ENCODE data around the gene FGF14.

FGF14 gene

DNA sequence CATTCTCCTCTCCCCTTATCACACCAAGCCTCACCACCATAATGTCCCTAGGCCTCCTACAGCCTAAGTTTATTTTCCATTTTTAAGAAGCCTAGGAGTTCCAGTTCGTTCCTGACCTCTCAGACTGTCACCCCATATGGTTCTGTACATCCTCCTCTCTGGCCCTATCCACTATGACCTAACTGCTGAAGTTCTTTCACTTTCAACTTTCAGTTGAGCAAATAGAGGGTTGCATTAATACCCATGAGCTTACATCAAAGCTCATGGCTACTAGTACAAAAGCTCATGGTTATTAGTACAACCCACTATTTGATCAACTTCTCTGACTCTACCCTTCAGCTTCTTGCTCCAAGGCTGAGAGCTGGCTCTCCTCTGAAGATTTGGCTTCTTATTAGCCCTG, 72.9 kb downstream of the FGF14 start:
- no peak for ATAC-seq
- H3K4me1 Mint-ChIP-seq: no peaks in the 10 kb centered on the region
- H3K4me3 Mint-ChIP-seq: no peak overlapping the region
- no peak for DNase-seq
- peaks cover 20% of the 10 kb centered on the region for H3K27me3 Mint-ChIP-seq
- no peaks in the 10 kb centered on the region for H3K9me3 Mint-ChIP-seq
- peak overlapping the region in 1 of 2 donors; percentile 89 for H3K27ac Mint-ChIP-seq

DNA sequence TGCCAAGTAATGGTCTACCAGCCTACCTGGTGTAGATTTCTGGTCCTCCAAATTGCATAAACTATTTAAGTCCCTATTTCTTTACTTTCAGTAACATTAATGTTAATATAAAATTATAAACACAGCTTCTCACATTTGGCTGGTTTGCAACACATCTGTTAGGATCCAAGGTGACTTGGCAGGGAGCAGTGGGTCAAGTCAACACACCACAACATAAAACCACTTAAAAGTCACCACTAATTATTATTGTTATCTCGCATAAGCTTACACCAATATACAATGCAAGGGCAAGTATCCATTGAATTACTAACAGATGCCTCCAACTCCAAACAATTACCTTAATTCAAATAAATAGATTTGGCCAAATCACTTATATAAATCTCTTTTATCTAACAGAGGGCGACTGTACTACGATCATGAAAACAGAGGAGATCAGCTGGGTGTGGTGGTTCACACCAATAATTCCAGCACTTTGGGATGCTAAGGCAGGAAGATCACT, 74.7 kb downstream of the FGF14 start:
- Mint-ChIP-seq H3K4me1 (no peaks in the 10 kb centered on the region), H3K27ac (no peak overlapping the region), H3K27me3 (peaks cover 20% of the 10 kb centered on the region), H3K4me3 (no peak overlapping the region), H3K9me3 (no peaks in the 10 kb centered on the region)
- DNase-seq: no peak
- no peak for ATAC-seq

DNA sequence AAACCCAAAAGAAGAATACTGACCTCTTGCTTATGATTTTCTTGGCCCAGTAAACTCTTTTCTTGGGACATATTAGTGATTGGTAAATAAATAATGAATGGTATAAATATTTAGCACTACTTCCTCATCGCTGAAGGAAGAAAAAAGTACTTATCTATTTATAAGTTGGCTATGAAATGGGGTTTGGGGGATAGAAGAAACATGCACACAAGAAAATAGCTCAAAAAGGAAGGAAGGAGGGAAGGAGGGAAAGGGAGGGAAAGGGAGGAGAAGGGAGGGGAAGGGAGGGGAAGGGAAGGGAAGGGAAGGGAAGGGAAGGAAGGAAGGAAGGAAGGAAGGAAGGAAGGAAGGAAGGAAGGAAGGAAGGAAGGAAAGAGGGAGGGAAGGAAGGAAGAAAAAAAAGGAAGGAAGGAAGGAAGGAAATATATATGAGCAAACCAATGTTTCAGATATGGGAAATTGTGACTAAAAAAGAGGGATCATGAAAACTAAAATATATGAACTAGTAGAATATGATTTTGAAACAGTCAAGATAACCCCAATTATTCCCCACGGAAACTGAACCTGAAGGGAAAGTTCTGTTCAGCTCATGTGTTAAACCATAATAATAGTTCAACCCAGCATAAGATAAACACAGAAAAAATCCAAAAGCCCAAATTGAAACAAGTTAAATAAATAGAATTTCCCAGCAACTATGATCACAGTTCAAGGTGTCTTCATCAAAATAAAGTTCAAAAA, 75.3 kb downstream of the FGF14 start:
- Mint-ChIP-seq H3K27ac (no peak overlapping the region), H3K4me1 (no peaks in the 10 kb centered on the region), H3K9me3 (no peaks in the 10 kb centered on the region), H3K27me3 (peaks cover 20% of the 10 kb centered on the region), H3K4me3 (no peak overlapping the region)
- no peak for ATAC-seq
- DNase-seq: no peak

DNA sequence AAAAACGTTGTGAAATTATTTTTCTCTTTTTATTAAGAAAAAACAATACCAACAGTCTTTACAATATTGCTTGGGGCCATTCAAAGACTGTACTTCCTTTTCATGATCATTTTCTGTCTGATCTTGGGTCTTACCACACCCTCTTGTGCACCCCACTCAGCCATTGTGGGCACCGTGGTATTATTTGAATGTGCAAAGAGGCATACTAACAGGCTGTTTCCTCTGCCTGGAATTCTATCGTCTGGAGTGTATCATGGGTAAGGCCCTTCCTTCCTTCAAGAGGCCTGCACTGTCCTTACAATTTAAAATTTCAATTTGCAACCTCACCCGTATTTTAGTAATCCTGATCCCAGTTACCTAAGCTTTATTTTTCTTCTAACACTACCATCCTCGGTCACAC, 76.5 kb downstream of the FGF14 start:
- H3K9me3 Mint-ChIP-seq: no peaks in the 10 kb centered on the region
- H3K4me1 Mint-ChIP-seq: no peaks in the 10 kb centered on the region

DNA sequence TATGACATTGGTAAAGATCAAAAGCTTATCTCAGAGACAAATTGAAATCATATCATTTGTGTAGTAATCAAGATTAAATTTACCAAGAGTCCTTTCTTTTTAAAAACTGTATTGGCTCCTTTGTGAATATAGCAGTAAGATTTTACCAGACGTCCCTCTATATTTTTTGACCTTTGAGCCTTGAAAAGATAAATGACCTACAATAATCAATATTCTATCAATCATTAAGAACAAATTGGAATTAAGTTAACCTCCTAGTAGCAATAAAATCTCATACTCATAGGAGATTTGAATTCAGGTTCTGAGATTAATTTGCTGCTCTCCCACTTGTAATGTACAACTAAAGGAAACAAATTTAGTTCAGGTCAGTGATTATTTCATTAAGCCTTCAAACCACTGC, 78.3 kb downstream of the FGF14 start:
- Mint-ChIP-seq H3K9me3 (no peaks in the 10 kb centered on the region), H3K4me3 (no peak overlapping the region), H3K4me1 (no peaks in the 10 kb centered on the region), H3K27me3 (no peaks in the 10 kb centered on the region), H3K27ac (no peak overlapping the region)
- ATAC-seq (no peak), DNase-seq (no peak)

More for the DNA sequence above, 76.5 kb downstream of the FGF14 start:
- no peak for ATAC-seq
- no peak for DNase-seq
- Mint-ChIP-seq H3K4me3 (no peak overlapping the region), H3K27ac (no peak overlapping the region), H3K27me3 (peaks cover 15% of the 10 kb centered on the region)

DNA sequence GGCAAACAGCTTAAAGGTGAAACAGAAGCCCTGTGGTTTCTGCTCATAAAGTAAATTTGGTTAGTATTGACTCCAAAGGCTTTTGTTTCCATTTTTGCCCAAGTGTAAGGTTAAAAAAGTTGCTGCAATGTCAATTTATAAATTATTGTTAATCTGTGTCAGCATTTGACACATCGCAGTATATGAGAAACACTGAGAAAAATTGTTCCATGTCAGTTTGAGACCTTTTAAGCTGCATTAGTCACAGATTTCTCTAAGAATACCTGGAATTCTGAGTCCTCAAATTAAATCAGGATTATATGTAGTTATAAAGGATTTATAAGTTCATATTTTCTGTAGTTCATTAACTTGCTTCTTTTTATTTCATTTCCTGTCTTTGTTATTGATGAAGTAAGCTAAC, 78.8 kb downstream of the FGF14 start:
- Mint-ChIP-seq H3K9me3 (no peaks in the 10 kb centered on the region), H3K27me3 (no peaks in the 10 kb centered on the region), H3K4me1 (no peaks in the 10 kb centered on the region), H3K4me3 (no peak overlapping the region), H3K27ac (no peak overlapping the region)
- DNase-seq (no peak), ATAC-seq (no peak)

DNA sequence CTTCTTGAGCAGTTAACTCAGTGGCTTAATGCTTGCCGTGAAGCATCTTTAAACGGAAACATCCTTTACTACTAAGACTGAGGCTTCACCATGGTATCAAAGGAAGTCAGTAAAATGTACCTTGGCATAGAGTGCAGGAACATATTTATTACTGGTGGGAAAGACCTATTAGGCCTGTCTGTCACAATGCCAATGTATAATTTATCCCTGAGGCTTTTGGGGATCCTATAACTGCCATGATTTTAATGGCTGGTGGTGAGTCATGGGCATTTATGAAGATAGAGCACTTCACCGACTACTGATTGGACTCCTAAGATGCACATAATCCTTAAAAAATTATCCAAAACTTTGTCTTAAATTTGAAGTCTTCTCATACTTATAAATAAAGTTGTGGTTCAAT, 79.6 kb downstream of the FGF14 start:
- H3K9me3 Mint-ChIP-seq: no peaks in the 10 kb centered on the region
- H3K4me3 Mint-ChIP-seq: no peak overlapping the region
- no peaks in the 10 kb centered on the region for H3K4me1 Mint-ChIP-seq
- no peak overlapping the region for H3K27ac Mint-ChIP-seq
- H3K27me3 Mint-ChIP-seq: no peaks in the 10 kb centered on the region
- DNase-seq (no peak), ATAC-seq (no peak)

DNA sequence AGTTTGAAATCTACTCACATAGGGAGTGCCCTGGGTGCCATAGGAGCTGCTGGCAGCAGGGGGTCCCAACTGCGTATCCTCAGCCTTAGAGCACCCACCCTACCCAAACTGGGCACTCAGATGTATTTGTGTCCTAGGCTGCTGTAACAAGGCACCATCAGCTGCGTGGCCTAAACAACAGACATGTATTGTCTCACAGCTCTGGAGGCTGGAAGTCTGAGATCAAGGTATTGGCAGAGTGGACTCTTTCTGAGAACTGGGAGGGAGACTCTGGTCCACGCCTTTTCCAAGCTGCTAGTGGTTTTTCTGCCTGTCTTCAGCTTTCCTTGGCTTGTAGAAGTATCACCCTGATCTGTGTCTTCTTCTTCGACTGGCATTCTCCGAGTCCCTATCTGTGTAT, 83.6 kb downstream of the FGF14 start:
- peak; percentile 33 for ATAC-seq
- no peaks in the 10 kb centered on the region for H3K9me3 Mint-ChIP-seq
- H3K27me3 Mint-ChIP-seq: peaks cover 2% of the 10 kb centered on the region
- H3K4me3 Mint-ChIP-seq: no peak overlapping the region
- no peak for DNase-seq
- H3K27ac Mint-ChIP-seq: no peak overlapping the region
- no peaks in the 10 kb centered on the region for H3K4me1 Mint-ChIP-seq

DNA sequence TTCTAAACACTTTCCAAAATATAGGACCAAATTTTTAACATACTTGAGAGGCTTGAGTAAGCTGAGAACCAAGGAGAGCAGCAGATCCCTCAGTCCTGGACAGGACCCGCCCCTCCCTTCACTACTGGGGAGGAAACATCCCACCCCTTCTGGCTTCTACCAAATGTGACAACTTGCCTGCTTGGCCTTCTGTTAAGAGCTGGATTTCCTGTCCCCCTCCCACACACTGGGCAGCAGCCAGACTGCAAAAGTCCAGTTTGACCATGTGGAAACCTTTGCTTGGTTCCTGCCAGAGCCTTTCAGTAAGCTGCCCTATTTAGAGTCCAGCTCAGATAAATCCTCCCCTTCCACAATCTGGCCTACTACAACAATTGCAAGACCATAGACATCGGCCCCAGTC, 84.3 kb downstream of the FGF14 start:
- no peak for ATAC-seq
- H3K4me1 Mint-ChIP-seq: no peaks in the 10 kb centered on the region
- no peak for DNase-seq

DNA sequence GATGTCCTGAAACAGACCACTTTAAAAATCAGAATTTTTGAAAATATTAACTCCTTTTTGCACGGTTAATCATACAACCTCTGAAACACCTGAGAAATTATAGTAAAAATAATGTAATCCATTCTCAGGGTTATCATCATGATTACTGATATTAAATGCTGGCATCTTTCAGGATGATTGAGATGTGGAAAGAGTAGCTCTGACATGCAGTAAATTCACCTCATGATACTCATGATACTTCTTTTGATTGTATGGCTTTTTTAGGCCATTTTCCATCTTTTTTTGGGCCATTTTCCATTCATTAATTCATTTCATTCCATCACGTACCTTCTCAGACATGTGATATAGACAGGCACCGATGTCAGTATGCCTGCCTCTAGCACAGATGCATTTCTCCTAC, 85.1 kb downstream of the FGF14 start:
- Mint-ChIP-seq H3K4me1 (no peaks in the 10 kb centered on the region), H3K27me3 (peaks cover 8% of the 10 kb centered on the region), H3K27ac (no peak overlapping the region), H3K9me3 (no peaks in the 10 kb centered on the region), H3K4me3 (no peak overlapping the region)
- DNase-seq (no peak), ATAC-seq (no peak)

More for the DNA sequence above, 84.3 kb downstream of the FGF14 start:
- Mint-ChIP-seq H3K9me3 (no peaks in the 10 kb centered on the region), H3K27me3 (peaks cover 8% of the 10 kb centered on the region), H3K4me3 (no peak overlapping the region), H3K27ac (no peak overlapping the region)

DNA sequence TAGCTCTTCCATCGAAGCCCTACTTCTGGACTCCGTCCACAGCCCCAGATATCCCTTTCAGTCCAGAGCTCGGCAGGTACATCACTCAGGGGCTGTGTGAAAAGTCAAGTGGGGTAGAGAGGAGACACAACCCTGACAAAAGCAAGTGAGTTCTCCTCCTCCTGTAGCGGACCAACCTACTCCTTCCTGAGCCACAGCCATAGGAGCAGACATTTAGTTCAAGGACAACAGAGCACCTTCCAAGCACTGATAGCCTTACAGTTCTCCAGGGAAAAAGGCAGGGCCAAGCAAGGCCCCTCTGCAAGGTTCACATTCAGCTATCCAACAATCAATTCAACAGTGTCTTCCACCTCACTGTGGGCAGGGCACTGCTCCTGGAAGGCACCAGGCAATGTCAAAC, 89.0 kb downstream of the FGF14 start:
- Mint-ChIP-seq H3K4me1 (no peaks in the 10 kb centered on the region), H3K27ac (no peak overlapping the region), H3K4me3 (no peak overlapping the region), H3K27me3 (peaks cover 8% of the 10 kb centered on the region), H3K9me3 (no peaks in the 10 kb centered on the region)
- DNase-seq (no peak), ATAC-seq (no peak)

DNA sequence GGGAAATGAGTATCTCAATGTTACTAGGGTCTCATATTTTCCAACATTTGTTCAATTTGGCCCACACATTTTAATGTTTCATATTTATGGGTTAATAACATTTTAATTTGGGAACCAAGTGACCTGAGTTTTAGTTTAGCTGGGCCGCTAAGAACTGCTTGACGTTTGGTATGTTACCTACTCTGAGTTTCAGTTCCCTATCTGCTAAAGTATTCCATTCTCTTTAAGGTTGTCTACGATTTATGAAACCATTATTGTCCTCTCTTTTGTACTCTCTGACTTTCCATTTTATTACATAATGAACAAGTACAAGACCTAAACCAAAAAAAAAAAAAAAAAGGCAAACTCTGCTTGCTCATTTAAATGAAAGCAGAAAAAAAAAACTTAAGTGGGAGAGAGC, 89.9 kb downstream of the FGF14 start:
- H3K27me3 Mint-ChIP-seq: peaks cover 8% of the 10 kb centered on the region
- ATAC-seq (no peak), DNase-seq (no peak)
- H3K9me3 Mint-ChIP-seq: no peaks in the 10 kb centered on the region
- no peaks in the 10 kb centered on the region for H3K4me1 Mint-ChIP-seq
- H3K4me3 Mint-ChIP-seq: no peak overlapping the region
- no peak overlapping the region for H3K27ac Mint-ChIP-seq

DNA sequence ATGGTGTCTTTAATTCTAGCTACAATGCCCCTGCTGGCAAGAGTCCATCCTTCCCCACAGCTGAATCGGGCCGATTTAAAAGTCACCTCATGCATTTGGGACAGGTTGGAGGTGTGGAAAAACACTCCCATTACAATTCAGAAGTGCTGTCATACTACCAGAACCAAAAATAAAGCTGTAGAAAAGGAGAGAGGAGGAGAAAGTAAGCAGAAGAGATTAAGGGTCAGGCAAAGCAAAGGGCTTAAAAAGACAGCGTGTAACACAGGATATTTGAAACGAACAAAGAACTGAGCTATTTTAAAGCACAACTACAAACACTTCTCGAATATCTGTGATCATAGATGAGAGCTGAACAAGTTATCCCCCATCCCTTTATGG, 90.4 kb downstream of the FGF14 start:
- Mint-ChIP-seq H3K4me3 (no peak overlapping the region), H3K27me3 (peaks cover 8% of the 10 kb centered on the region), H3K9me3 (no peaks in the 10 kb centered on the region), H3K4me1 (no peaks in the 10 kb centered on the region), H3K27ac (no peak overlapping the region)
- no peak for ATAC-seq
- no peak for DNase-seq

DNA sequence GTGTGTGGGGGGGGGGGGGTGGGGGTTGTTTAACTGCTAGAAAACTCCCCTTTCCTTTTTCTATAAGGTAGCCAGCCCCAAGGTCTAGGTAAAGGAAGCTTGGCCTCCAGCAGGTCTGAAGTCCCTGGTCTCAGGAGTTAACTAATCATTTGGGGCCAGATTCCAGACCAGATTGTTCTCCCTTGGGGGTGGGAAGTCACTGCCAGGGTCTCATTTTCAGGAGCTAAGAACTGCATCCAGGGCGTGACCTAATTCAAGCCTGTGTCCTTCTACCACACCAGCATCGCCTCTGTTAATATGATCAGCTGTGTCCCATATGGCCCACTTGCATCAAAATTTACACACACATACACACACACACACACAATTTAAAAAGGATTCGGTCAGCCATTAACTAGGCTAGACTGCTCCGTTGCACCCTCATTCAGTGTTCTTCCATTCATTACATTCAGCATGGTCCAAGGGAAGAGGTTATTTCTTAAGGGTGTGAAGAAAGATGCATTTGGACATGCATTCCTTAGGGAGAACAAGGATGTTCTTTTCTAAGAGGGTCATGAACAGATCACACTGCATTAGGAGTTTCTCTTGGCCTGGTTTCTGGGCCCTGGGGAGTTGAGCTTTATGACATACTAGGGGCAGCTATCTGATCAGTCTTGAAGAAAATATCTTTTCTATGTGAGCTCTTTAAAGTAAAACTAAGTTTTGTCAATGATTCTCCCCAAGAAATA, 91.0 kb downstream of the FGF14 start:
- Mint-ChIP-seq H3K9me3 (no peaks in the 10 kb centered on the region), H3K4me1 (no peaks in the 10 kb centered on the region), H3K4me3 (no peak overlapping the region), H3K27ac (no peak overlapping the region), H3K27me3 (peaks cover 8% of the 10 kb centered on the region)
- ATAC-seq (no peak), DNase-seq (no peak)

DNA sequence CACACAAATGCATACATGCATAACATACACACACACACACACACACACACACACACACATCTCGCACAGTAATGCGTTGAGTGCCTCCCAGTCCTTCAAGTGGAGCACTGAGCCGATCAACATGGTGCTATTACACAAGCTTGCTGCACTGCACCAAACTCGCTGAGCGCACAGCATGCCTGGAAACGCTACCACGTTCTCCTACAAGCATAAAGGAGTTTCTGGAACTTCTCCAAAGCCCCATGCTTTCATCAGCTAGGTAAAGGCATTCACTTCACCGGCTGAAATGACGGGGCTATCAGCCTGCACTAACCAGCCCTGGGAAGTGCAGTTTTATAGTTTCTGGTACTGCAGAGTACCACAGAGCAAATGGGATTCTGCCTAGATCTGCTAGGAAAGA, 92.7 kb downstream of the FGF14 start:
- Mint-ChIP-seq H3K27me3 (peaks cover 8% of the 10 kb centered on the region), H3K27ac (peak overlapping the region in 1 of 2 donors; percentile 42), H3K9me3 (no peaks in the 10 kb centered on the region), H3K4me1 (no peaks in the 10 kb centered on the region), H3K4me3 (no peak overlapping the region)
- no peak for DNase-seq
- ATAC-seq: no peak

DNA sequence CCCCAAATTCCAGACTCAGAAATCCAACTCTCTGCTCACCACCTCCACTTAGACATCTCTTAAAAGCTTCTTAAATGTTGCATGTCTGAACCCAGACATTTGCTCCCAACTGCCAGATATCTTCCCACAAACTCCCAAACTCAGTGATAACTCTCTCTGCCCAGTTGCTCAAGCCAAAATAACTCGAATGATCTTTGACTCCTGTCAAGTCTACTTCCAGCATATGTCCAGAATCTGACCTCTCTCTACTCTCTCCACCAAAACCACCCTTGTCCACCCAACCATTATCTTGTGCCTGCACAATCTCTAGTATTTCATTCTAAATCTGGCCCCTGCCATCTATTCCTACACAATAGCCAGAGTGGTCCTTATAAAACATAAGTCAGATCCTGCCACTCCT, 99.3 kb downstream of the FGF14 start:
- H3K27ac Mint-ChIP-seq: no peak overlapping the region
- ATAC-seq: no peak
- no peaks in the 10 kb centered on the region for H3K27me3 Mint-ChIP-seq
- H3K9me3 Mint-ChIP-seq: no peaks in the 10 kb centered on the region
- no peak for DNase-seq
- no peaks in the 10 kb centered on the region for H3K4me1 Mint-ChIP-seq
- H3K4me3 Mint-ChIP-seq: no peak overlapping the region
